PFSK-1 (cell line): ENCODE results near the gene BROX.

ENCODE experiments used
- FOXP2 ChIP-seq: optimal IDR thresholded peaks from 2 replicates; pipeline ENCODE3; 2011; ENCODE audit warnings: borderline replicate concordance, control low read depth, inconsistent platforms; ENCODE audit not compliant: insufficient read depth; ENCODE audit errors: extremely low read length, extremely low read depth
- POLR2AphosphoS5 ChIP-seq: IDR thresholded peaks from 2 replicates; pipeline ENCODE4 v1.6.1; 2012; ENCODE audit warnings: low read depth, mild to moderate bottlenecking, control low read depth, low read length, moderate library complexity
- SIN3A ChIP-seq: IDR thresholded peaks from 2 replicates; pipeline ENCODE4 v1.6.1; 2012; ENCODE audit warnings: mild to moderate bottlenecking, low read length, moderate library complexity, borderline replicate concordance; ENCODE audit not compliant: insufficient read depth
- TAF1 ChIP-seq: IDR thresholded peaks from 2 replicates; pipeline ENCODE4 v1.6.1; 2012; ENCODE audit warnings: low read length, control low read depth, borderline replicate concordance; ENCODE audit not compliant: insufficient read depth
- TF ChIP-seq, protein P1 (sequence below), 2 experiments: IDR thresholded peaks; 2 replicates each; pipeline versions ENCODE4 v1.6.1 to v1.8.0; 2011 to 2012; ENCODE audit warnings: low read depth in 2 of 2, low read length in 2 of 2, control low read depth in 1 of 2, inconsistent platforms in 1 of 2, mild to moderate bottlenecking in 1 of 2, moderate library complexity in 1 of 2; ENCODE audit not compliant: insufficient read depth in 1 of 2

Gene BROX

DNA sequence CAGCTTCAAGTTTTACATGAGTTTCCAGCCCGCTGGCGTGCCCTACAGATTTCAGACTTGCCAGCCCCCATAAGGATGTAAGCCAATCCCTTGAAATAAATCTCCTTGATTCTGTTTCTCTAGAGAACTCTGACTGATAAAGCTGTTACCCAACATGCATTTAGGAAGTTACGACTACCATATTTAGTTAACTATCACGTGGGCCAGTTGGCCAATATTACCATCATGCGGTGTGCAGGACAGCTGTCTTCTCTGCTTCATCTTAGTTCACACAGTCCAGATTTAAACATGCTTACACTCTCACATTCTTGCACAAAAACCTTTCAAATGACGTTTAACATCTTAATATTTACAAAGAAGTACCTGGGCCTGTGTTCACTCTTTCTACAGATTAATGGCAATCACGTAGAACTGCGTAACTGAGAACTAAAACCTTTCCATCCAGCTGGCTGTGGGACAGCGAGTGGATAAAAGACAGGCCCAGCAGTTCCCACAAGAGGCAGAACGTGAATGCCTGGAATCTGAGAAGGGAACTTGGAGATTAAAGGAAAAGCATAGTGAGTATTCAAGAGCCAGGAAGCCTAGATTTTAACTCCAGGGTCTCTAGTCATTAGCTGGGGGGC, 45.4 kb downstream of the BROX start:
- no peak for TF ChIP-seq SIN3A
- no peak for TF ChIP-seq FOXP2
- TF ChIP-seq, protein P1, sequence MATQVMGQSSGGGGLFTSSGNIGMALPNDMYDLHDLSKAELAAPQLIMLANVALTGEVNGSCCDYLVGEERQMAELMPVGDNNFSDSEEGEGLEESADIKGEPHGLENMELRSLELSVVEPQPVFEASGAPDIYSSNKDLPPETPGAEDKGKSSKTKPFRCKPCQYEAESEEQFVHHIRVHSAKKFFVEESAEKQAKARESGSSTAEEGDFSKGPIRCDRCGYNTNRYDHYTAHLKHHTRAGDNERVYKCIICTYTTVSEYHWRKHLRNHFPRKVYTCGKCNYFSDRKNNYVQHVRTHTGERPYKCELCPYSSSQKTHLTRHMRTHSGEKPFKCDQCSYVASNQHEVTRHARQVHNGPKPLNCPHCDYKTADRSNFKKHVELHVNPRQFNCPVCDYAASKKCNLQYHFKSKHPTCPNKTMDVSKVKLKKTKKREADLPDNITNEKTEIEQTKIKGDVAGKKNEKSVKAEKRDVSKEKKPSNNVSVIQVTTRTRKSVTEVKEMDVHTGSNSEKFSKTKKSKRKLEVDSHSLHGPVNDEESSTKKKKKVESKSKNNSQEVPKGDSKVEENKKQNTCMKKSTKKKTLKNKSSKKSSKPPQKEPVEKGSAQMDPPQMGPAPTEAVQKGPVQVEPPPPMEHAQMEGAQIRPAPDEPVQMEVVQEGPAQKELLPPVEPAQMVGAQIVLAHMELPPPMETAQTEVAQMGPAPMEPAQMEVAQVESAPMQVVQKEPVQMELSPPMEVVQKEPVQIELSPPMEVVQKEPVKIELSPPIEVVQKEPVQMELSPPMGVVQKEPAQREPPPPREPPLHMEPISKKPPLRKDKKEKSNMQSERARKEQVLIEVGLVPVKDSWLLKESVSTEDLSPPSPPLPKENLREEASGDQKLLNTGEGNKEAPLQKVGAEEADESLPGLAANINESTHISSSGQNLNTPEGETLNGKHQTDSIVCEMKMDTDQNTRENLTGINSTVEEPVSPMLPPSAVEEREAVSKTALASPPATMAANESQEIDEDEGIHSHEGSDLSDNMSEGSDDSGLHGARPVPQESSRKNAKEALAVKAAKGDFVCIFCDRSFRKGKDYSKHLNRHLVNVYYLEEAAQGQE (IDR thresholded peaks at IDR 0.05; ENCODE audit: insufficient read depth in 1 of 2, low read depth in 2 of 2, low read length in 2 of 2): no peak
- no peak for TF ChIP-seq POLR2AphosphoS5
- no peak for TF ChIP-seq TAF1

DNA sequence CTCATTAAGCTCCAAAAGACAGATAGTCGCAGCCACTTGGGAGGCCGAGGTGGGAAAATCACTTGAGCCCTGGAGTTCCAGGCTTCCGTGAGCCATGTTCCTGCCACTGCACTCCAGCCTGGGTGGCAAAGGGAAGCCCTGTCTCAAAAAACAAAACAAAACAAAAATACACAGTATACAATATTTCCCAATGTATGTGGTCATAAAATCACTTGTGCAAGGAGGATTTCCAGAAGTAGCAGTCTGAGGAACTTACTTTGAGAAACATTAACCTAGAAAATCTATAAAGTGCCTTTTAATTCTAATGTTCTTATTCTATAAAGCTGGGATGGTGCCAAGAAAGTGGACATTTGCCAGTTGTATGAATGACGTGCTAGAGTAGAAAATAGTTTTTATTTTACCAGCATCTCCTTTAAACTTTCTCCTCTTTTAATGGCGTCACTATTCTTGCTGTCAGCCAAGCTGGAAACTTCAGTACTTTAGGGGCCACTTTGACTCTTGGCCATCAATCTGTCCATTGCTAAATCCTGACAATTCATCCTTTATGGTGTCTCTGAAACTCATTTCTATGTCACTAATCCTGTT, 47.2 kb downstream of the BROX start:
- TF ChIP-seq, protein P1 (IDR thresholded peaks at IDR 0.05; ENCODE audit: insufficient read depth in 1 of 2, low read depth in 2 of 2, low read length in 2 of 2): no peak
- TF ChIP-seq SIN3A (no peak), POLR2AphosphoS5 (no peak), FOXP2 (no peak), TAF1 (no peak)

DNA sequence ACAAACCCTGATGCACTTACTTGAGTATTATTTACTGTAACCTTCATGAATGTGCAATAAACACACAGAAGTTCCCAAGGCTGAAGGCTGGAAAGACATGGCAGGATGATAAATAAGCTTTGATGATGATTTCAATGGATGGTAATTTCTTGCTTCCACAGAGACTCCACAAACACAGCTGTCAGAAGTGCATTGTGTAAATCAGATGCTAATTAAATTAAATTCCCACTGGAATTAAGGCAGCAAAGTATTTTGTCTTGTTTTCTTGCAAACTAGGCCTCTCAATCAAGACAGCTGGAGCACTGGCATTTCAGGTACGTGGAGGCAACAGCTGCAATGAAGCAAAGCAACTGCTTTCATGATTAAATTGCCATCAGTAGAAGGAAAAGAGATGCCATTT, 48.7 kb downstream of the BROX start:
- TF ChIP-seq FOXP2 (no peak), TAF1 (no peak), SIN3A (no peak), POLR2AphosphoS5 (no peak)
- TF ChIP-seq, protein P1 (IDR thresholded peaks at IDR 0.05; ENCODE audit: insufficient read depth in 1 of 2, low read depth in 2 of 2, low read length in 2 of 2): no peak

DNA sequence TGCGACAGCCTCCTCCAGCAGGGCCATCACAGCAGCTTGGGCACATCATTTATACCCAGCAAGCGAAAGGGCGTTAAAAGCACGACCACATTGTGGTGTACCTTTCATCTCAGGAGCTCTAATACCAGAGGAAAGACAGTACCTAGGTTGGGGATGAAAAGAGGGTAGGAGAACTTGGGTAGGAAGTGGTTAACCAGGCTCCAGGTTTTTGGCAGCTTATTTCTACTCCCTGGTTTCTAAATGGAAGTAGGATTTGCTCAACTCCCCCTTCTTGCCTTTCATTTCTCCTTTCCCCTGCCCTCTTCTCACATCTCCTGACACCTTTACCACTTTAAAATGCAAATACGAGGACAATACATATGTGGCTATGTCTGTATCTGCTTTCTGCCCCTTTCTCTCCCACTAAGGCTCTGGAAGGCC, 54.8 kb downstream of the BROX start:
- TF ChIP-seq, protein P1 (IDR thresholded peaks at IDR 0.05; ENCODE audit: insufficient read depth in 1 of 2, low read depth in 2 of 2, low read length in 2 of 2): no peak
- no peak for TF ChIP-seq POLR2AphosphoS5

DNA sequence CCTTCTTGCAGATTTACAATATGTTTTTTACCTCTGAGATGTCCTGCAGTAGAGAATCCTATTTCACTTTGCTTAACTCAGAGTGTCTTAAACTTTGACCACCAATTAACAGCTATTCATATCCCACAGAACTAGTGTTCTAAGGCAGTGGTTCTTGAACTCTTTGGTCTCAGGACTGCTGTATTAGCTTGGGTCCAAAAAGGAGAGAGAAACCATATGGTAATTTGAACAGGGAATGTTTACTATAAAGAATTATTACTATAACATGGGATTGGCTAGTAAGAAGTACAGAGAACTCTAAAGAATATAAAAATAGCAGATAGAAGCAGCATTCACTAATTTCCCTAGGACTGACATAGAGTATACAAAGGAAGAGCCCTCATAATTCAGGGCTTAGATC, 56.2 kb downstream of the BROX start:
- TF ChIP-seq SIN3A (no peak), POLR2AphosphoS5 (no peak), TAF1 (no peak), FOXP2 (no peak)
- TF ChIP-seq, protein P1 (IDR thresholded peaks at IDR 0.05; ENCODE audit: insufficient read depth in 1 of 2, low read depth in 2 of 2, low read length in 2 of 2): no peak
